Measurements from ENCODE around the gene INTS15.

The INTS15 gene

GRCh38 chr7:6641305-6642035, 51.6 kb downstream of the INTS15 start:
- no peak overlapping the region for H3K9ac ChIP-seq
- H3K4me1 ChIP-seq: peaks cover 38% of the 10 kb centered on the region
- no peaks in the 10 kb centered on the region for H3K27me3 ChIP-seq
- peaks cover 88% of the 10 kb centered on the region for H4K20me1 ChIP-seq
- peaks cover 81% of the 10 kb centered on the region for H3K36me3 ChIP-seq
- no peak overlapping the region for H3K4me2 ChIP-seq
- no peaks in the 10 kb centered on the region for H3K9me3 ChIP-seq
- no peak overlapping the region for H3K4me3 ChIP-seq
- H3K27ac ChIP-seq: no peak overlapping the region
- no peak for TF ChIP-seq Cebpa-rat (IDR thresholded peaks at IDR 0.05)

GRCh38 chr7:6642239-6642839, 52.5 kb downstream of the INTS15 start:
- H4K20me1 ChIP-seq: peaks cover 96% of the 10 kb centered on the region
- no peak for TF ChIP-seq Cebpa-rat (IDR thresholded peaks at IDR 0.05)
- peaks cover 90% of the 10 kb centered on the region for H3K36me3 ChIP-seq

GRCh38 chr7:6642861-6643640, 53.2 kb downstream of the INTS15 start:
- H3K9me3 ChIP-seq: no peaks in the 10 kb centered on the region
- H3K4me2 ChIP-seq: no peak overlapping the region
- no peak overlapping the region for H3K27ac ChIP-seq
- peaks cover 100% of the 10 kb centered on the region for H4K20me1 ChIP-seq
- H3K27me3 ChIP-seq: no peaks in the 10 kb centered on the region
- H3K9ac ChIP-seq: no peak overlapping the region
- H3K4me1 ChIP-seq: peaks cover 33% of the 10 kb centered on the region
- TF ChIP-seq Cebpa-rat (IDR thresholded peaks at IDR 0.05): no peak
- no peak overlapping the region for H3K4me3 ChIP-seq
- H3K36me3 ChIP-seq: peaks cover 97% of the 10 kb centered on the region

More at GRCh38 chr7:6642239-6642839, 52.5 kb downstream of the INTS15 start:
- Histone ChIP-seq H3K27me3 (no peaks in the 10 kb centered on the region), H3K4me1 (peaks cover 34% of the 10 kb centered on the region), H3K27ac (no peak overlapping the region), H3K4me3 (no peak overlapping the region), H3K4me2 (no peak overlapping the region), H3K9me3 (no peaks in the 10 kb centered on the region), H3K9ac (no peak overlapping the region)

GRCh38 chr7:6643915-6644625, 54.2 kb downstream of the INTS15 start:
- Histone ChIP-seq H3K36me3 (peaks cover 100% of the 10 kb centered on the region), H3K27me3 (no peaks in the 10 kb centered on the region), H3K4me1 (peaks cover 33% of the 10 kb centered on the region), H3K4me3 (no peak overlapping the region), H3K4me2 (no peak overlapping the region), H3K27ac (no peak overlapping the region), H3K9me3 (0 out of 2 replicates have a peak, but pooled peaks cover under 1% of the 10 kb centered on the region), H3K9ac (no peak overlapping the region), H4K20me1 (peaks cover 100% of the 10 kb centered on the region)
- no peak for TF ChIP-seq Cebpa-rat (IDR thresholded peaks at IDR 0.05)

- no peak overlapping the region for H3K4me3 ChIP-seq
- peaks cover 100% of the 10 kb centered on the region for H3K36me3 ChIP-seq
- H3K4me2 ChIP-seq: no peak overlapping the region
- no peaks in the 10 kb centered on the region for H3K27me3 ChIP-seq
- no peak overlapping the region for H3K9ac ChIP-seq
- no peak overlapping the region for H3K27ac ChIP-seq
- H3K9me3 ChIP-seq: peaks cover 7% of the 10 kb centered on the region
- peaks cover 33% of the 10 kb centered on the region for H3K4me1 ChIP-seq
- H4K20me1 ChIP-seq: peaks cover 100% of the 10 kb centered on the region
- TF ChIP-seq Cebpa-rat (IDR thresholded peaks at IDR 0.05): no peak
Observed at GRCh38 chr7:6644728-6645127, 54.9 kb downstream of the INTS15 start.

GRCh38 chr7:6646465-6646864, 56.6 kb downstream of the INTS15 start:
- Histone ChIP-seq H3K4me1 (peaks cover 20% of the 10 kb centered on the region), H3K36me3 (peaks cover 100% of the 10 kb centered on the region), H4K20me1 (peaks cover 90% of the 10 kb centered on the region), H3K27ac (no peak overlapping the region), H3K9me3 (peaks cover 25% of the 10 kb centered on the region), H3K4me2 (no peak overlapping the region), H3K27me3 (no peaks in the 10 kb centered on the region), H3K9ac (no peak overlapping the region), H3K4me3 (no peak overlapping the region)
- no peak for TF ChIP-seq Cebpa-rat (IDR thresholded peaks at IDR 0.05)

GRCh38 chr7:6647080-6647479, 57.3 kb downstream of the INTS15 start:
- no peak overlapping the region for H3K9ac ChIP-seq
- no peak overlapping the region for H3K4me2 ChIP-seq
- peaks cover 31% of the 10 kb centered on the region for H3K9me3 ChIP-seq
- H4K20me1 ChIP-seq: peaks cover 84% of the 10 kb centered on the region
- H3K36me3 ChIP-seq: peaks cover 100% of the 10 kb centered on the region
- H3K4me3 ChIP-seq: no peak overlapping the region
- no peak for TF ChIP-seq Cebpa-rat (IDR thresholded peaks at IDR 0.05)
- H3K27me3 ChIP-seq: no peaks in the 10 kb centered on the region
- peaks cover 20% of the 10 kb centered on the region for H3K4me1 ChIP-seq
- no peak overlapping the region for H3K27ac ChIP-seq

GRCh38 chr7:6647541-6647940, 57.7 kb downstream of the INTS15 start:
- Histone ChIP-seq H4K20me1 (peaks cover 79% of the 10 kb centered on the region), H3K4me3 (no peak overlapping the region), H3K9me3 (peaks cover 36% of the 10 kb centered on the region), H3K4me2 (no peak overlapping the region), H3K4me1 (peaks cover 20% of the 10 kb centered on the region), H3K9ac (no peak overlapping the region), H3K27ac (no peak overlapping the region), H3K36me3 (peaks cover 100% of the 10 kb centered on the region), H3K27me3 (no peaks in the 10 kb centered on the region)
- TF ChIP-seq Cebpa-rat (IDR thresholded peaks at IDR 0.05): no peak

- Histone ChIP-seq H3K9me3 (peaks cover 42% of the 10 kb centered on the region), H3K27ac (0 out of 2 replicates have a peak overlapping the region, but pooled peaks have one; percentile 60), H4K20me1 (peaks cover 72% of the 10 kb centered on the region), H3K36me3 (peaks cover 100% of the 10 kb centered on the region), H3K27me3 (no peaks in the 10 kb centered on the region), H3K4me3 (no peak overlapping the region), H3K4me1 (peaks cover 20% of the 10 kb centered on the region), H3K9ac (no peak overlapping the region), H3K4me2 (peak overlapping the region; percentile 51)
- no peak for TF ChIP-seq Cebpa-rat (IDR thresholded peaks at IDR 0.05)
Observed at GRCh38 chr7:6648066-6648814, 58.4 kb downstream of the INTS15 start.

All from BLaER1 (cell line).